Right hindlimb (tissue), 1 donor: Measurements from ENCODE around the gene KCNMB3.
"Not testable (repeated sequence)": the region's sequence is repeated elsewhere in the genome, so short reads cannot be mapped to it uniquely, and the experiment has no call there.

Experiments
- DNase-seq: peaks from one replicate; pipeline ENCODE4 v3.0.0-alpha.2; 2018

The KCNMB3 gene

DNA sequence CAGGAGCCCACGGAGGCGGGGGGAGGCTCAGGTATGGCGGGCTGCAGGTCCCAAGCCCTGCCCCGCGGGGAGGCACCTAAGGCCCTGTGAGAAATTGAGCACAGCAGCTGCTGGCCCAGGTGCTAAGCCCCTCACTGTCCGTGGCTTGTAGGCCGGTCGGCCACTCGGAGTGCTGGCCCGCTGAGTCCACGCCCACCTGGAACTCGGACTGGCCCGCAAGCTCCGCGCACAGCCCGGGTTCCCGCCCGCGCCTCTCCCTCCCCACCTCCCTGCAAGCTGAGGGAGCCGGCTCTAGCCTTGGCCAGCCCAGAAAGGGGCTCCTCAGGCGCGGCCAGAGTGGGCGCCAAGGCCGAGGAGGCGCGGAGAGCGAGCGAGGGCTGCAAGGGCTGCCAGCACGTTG lies 12.2 kb upstream of the KCNMB3 start:
- DNase-seq, result no peak

DNA sequence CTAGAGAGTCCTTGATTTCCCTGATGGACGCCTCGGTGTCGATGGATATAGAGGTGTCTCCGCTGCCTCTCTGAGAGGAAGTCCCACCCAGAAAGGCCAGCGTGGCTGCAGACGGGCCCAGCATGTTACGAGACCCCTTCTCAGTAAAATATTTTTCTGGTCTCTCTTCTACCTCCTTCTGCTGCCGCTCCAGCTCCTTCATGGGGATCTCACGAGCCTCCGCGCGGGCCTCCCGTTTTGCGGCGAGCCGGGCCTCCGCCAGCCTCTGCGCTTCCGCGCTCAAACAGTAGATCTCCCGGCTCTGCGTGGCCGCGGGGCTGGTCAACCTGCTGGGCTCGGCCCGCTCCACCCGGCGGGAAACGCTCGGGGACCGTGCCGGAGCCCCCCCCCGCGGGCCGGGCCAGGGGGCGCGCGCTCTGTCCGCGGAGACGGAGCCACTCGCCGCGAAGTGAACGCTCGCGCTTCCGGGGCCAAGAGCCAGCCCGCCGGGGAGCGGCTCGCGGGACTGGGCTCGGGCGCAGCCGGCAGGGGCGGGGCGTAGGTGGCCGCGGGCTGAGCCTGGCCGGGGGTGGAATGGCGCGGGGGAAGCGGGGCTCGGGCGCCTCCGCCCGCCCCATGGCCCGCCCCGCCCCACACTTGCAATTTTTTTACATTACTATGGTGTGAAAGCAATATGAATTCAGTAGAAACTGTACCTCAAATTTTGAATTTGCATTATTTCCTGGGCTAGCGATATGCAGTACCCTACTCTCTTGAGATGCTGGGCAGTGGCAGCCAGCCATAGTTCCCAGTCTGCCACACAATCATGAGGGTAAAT lies 10.2 kb upstream of the KCNMB3 start:
- peak; percentile 80 for DNase-seq

DNA sequence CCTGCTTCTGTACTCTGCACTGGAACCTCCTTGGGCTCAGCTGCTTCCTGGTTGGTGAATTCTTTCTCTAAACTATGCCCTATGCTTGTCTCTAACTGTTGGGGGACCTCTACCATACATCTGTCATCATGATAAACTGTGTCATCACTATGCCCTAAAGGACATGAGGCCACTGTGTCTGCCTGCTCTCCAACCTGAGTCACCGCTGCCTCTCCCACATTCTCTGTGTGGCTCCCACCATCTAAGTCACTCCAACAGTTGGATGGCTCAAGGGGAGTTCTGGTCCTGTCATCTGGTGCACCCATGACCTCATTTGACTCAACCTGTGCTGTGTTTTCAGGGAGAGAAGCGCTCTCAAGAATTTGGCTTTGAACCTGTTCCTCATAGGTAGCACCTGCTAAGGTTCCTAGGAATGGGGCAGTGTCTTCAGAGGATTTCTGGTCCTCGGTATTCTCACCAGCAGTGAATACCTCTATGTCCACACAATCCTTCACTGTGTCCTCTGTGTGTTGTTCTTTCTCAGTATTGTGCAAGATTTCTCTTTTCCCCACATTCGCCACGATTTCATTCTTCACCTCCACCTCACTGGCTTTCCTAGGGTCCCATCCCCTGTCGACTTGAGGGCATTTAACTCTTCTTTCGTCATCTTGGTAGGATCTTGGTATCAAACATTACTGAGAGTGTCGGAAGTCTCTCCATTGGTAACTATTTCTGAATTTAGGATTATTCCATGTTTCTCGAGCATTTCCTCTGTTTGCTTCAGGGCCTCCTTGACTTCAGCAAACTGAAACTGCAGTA lies 9.2 kb upstream of the KCNMB3 start:
- DNase-seq, result not testable (repeated sequence)

DNA sequence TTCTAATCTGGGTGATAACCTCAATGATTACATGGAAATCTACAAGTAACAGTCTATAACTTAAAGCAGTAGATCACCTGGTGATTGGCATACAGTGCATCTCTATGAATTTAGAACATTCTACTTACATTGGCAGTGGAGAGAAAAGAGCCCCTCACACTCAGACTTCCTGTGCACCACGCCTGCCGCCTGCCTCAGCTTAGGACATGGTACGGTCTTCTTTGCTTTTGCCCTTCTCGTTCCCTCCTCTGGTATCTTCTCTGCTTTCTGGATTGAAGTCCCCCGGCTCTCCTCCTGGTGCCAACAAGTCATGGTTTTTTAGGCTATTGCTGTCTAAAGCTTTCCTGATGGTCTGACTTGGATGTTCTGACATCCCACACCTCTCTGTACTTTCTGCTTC lies 7.9 kb upstream of the KCNMB3 start:
- DNase-seq, result no peak

DNA sequence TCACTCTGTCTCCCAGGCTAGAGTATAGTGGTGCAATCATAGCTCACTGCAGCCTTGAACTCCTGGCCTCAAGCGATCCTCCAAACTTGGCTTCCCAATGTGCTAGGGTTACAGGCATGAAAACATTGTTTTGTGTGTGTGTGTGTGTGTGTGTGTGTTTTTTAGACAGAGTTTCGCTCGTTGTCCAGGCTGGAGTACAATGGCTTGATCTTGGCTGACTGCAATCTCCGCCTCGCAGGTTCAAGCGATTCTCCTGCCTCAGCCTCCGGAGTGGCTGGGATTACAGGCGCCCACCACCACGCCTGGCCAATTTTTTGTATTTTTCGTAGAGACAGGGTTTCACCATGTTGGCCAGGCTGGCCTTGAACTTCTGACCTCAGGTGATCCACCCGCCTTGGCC lies 6.8 kb upstream of the KCNMB3 start:
- DNase-seq, result not testable (repeated sequence)

DNA sequence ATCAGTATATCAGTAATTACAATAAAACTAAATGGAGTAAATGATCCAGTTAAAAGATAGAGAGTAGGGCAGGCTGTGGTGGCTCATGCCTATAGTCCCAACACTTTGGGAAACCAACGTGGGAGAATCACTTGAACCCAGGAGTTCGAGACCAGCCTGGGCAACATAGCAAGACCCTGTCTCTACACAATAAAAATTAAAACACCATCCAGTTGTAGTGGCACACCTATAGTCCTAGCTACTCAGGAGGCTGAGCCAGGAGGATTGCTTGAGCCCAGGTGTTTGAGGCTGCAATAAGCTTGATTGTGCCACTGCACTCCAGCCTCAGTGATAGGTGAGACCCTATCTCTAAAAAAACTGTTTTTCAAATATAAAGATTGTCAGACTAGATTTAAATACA lies 5.9 kb upstream of the KCNMB3 start:
- DNase-seq, result no peak

DNA sequence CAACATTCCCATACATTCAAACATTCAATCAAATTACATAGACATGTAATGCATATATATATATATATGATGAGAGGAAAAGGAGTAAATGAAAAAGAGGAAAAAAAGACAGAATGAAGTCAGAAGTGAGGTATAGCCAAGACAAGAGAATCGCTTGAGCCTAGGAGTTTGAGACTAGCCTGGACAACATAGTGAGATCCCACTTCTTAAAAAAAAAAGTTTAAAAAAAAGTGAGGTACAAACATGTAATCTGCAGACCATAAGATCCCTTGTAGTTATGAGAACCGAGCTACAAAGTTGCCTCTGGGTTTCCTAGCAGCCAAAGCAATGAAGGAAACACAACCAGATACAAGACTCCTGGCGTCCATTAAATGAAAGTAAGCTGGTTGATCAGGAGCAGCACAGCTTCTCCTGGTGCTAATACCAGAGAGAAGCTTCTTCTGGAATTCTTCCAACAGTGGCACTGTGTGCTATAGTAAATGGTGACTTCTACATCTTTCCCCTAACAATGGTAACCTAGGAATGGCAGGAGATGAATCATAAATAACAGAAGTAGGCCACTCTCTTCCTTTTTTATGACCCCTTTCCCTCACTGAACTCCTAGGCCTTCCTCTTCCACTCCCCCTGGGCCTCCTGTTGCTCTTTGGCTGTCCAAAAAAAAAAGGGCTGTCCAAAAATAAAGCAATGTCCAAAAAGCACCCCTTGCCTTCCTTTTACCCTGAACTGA lies 3.5 kb downstream of the KCNMB3 start:
- no peak for DNase-seq

DNA sequence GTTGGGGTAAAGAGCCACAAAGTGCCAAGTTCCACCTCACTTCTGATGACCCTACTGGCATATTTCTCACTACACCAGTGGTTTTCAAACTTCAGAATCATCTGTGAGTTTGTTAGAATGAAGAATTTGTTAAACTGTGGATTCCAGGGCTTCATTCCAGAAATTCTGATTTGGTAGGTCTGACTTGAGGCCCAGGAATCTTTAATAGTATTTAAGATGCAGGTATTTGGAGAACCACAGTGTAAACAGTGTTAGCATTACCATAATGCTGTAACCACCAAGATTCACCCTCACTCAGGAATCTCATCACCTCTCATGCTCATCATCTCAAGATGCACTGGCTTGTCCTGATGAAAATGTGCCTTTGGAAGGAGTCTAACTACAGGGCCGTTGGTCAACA lies 6.0 kb downstream of the KCNMB3 start:
- no peak for DNase-seq

DNA sequence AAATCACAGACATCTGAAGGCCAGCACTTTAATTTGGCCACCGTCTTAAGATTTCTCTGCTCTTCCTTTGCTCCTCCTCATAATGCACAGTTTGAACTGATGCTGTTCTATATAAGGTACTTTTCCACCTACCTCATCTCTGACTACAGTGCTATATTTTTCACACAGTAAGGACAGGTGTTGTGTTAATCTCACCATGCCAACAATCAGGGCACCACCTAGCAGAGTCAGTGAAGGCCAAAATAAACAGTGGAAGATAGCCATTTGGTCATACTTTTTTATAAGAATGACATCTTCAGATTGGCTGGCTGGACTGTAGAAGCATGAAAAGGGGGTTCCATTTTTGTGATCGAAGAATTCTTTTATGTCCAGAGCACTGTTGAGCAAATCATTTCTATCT lies 8.1 kb downstream of the KCNMB3 start:
- DNase-seq, result not testable (repeated sequence)

DNA sequence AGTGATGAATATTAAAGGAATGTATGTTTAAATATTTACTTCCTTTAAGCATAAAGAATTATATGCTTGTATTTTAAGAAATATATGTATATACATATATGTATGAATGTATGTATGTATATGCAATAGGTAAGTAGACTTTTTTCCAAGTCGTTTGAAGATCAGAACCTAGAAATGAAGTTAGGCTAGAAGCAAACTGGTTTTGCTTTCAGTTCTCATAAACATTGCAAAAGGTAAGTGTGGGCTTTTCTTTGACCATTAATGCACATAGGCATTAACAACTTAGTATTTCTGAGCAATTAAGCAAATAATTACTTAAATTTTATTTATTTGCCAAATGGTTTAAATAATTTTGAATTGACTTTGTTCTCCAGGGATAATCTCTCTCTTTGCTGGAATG lies 10.6 kb downstream of the KCNMB3 start:
- DNase-seq, result not testable (repeated sequence)

DNA sequence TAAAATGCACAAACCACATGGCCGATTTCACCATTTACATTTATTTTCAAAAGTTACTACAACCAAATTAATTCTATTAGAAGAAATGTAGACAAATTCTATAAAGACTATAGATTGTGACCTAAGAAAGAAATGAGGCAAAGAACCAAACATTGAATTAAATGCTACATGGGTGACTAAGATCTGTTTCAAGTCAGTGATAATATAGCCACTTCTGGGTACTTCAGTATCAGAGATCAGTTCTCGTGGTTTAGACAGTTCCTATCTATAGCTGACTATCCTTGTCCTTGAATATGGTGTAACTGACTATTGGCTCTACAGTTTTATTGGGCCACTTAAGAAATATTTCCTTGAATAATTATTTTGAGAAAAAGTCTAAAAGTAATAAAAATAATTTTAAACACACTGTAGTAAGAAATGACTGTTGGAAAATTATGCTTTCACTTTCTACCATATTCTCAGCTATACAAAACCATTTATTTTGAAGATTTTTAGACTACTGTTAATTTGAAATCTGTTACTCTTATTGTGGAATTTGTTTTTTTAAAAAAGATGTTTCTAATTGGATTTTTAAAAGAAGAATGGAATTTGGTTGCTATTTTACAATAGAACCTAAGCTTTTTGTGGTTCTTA lies 14.1 kb downstream of the KCNMB3 start:
- no peak for DNase-seq

DNA sequence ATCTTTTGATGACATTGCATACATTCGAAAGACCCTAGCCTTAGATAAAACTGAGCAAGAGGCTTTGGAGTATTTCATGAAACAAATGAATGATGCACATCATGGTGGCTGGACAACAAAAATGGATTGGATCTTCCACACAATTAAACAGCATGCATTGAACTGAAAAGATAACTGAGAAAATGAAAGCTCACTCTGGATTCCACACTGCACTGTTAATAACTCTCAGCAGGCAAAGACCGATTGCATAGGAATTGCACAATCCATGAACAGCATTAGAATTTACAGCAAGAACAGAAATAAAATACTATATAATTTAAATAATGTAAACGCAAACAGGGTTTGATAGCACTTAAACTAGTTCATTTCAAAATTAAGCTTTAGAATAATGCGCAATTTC lies 16.7 kb downstream of the KCNMB3 start:
- no peak for DNase-seq

DNA sequence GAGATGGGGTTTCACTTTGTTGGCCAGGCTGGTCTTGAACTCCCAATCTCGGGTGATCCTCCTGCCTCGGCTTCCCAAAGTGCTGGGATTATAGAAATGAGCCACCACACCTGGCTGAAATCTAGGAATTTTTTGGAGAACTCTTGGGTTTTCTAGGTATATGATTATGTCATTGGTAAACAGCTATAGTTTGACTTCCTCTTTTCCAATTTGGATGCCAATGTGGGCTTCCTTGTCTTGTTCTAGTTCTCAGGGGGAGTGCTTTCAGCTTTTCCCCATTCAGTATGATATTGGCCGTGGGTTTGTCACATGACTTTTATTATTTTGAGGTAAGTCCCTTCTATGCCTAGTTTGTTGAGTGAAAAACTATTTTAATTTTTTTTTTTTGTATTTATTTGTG lies 17.9 kb downstream of the KCNMB3 start:
- DNase-seq, result no peak

DNA sequence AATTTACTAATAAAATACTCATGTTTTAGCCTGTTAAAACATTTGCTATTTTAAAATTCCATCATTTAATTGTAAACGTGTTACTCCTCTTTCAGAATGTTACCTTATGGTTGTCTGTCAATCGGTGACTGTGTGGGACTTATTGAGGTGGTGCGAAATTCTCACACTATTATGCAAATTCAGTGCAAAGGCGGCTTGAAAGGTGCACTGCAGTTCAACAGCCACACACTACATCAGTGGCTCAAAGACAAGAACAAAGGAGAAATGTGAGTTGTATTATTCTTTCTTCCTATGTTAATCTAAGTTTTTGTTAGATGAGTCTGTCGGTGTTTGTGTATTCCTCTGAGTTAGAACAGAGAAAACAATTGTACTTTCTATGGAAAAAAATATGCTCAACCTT lies 21.7 kb downstream of the KCNMB3 start:
- no peak for DNase-seq

DNA sequence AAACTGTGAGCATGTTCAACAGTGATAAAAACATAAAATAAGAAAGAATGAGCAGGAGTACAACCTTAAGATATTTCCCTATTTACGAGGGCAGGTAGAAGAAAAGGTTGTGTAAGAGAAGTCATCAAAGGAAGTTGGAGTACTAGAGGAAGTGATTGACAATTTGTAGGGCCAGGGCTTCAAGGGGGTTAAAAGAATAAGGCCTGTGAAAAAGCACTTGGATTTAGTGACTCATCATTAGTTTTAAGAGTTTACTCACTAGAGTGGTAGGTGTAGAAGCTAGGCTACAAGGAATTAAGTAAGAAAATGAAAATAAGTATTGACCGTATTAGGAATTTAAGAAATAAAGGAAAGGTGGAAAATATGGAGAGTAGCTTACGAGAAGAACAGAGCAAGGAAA lies 23.6 kb downstream of the KCNMB3 start:
- no peak for DNase-seq

DNA sequence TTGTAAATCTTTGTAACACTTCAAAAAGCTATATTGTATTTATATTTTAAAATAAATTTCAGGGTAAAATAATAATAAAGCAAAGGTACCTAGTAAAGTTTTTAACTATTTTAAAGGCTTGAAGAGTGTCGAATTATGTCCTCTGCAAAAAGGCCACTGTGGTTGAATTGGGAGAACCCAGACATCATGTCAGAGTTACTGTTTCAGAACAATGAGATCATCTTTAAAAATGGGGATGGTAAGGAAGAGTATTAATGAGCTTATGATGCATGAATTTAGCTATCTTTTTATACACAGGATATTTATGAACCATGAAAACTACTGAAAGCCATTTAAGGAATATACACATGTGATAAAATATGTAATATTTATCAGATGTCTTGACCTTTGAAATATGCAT lies 26.3 kb downstream of the KCNMB3 start:
- no peak for DNase-seq

DNA sequence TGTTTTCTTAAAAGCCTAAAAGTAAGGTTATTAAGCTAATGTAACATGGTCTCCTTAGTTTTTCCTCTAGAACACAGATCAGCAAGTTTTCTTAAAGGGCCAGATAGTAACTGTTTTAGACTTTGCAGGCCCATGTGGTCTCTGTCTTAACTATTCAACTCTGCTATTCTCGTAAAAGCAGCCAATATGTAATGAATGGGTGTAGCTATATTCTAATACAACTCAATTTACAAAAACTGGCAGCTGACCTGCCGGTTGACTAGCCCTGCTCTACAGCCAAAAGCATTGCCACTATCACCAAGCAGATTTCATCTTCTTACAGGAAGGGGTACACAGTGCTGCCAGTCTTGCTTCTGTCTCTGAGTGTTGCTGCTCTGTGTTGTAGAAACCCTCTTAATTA lies 27.4 kb downstream of the KCNMB3 start:
- no peak for DNase-seq

DNA sequence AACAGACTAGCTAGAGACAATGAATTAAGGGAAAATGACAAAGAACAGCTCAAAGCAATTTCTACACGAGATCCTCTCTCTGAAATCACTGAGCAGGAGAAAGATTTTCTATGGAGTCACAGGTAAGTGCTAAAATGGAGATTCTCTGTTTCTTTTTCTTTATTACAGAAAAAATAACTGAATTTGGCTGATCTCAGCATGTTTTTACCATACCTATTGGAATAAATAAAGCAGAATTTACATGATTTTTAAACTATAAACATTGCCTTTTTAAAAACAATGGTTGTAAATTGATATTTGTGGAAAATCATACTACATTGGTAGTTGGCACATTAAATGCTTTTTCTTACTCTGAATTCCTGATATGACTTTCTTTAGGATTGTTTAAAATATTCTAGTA lies 32.7 kb downstream of the KCNMB3 start:
- not testable (repeated sequence) for DNase-seq

DNA sequence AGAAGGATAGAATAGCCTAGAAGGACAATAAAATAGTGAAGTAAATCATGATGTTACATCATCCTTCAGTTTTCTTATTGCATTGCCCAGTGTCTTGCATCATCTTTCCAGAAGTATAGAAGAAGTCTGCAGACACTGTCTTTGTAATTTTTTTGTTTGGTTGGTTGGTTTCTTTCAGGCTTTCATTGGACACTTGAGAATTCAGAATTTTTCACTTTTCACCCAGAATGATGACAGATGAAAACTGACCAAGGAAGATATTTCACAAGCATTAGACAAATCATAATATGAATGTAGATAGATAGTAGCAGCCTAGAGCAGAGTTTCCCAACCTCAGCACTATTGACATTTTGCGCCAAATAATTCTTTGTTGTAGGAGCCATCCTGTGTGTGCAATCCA lies 35.4 kb downstream of the KCNMB3 start:
- not testable (repeated sequence) for DNase-seq

DNA sequence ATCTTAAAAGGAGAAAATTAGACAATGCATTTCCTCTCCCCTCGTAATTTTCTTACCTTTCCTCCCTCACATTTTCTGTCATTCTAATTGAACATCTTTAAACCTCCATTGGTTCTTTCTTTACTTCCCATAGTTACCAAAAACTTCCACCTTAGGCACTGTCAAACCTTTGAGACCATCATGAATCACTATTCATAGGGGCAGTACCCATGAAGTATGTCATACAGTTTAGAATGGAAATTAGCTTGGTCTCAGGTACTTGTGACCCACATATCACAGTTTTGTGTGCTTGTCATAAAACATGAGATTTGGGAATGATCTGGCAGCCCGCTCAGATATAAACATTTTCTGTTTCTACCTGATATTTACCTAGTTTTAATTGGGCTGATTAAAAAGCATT lies 50.1 kb downstream of the KCNMB3 start:
- no peak for DNase-seq

DNA sequence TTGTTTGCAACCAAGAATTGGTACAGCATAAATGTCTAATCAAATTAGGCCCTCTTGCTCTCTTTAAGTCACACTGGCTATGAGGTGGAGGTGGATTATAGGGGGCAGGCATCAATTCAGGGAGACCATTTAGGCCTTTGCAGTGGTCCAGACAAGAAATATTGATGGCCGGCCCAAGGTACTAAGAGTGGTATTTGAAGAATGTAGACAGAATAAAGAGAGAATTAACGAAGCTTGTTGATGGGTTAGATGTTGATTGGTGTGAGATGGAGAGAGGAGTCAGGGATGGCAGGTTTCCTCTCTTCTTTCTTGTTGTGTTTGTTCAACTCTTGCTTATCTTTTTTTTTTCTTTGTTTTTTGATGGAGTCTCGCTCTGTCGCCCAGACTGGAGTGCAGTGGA lies 54.2 kb downstream of the KCNMB3 start:
- DNase-seq, result no peak

DNA sequence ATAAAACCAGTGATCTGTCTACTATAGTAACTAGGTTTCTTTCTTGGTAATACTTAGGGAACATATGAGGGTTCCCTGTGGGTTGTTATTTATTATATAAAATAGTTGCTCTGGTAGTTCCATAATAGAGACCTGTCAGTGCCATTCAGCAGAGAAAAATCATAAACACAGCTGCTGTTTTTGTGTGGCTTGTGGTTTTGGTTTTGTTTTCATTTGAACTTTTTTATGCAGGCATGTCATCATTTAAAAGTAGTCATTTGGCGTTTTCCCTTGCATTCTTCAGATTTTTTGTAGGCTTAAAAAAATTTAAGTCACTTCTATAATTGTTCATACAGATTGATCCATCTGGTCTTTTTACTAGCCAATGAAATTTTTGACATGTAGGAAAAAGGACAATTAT lies 54.8 kb downstream of the KCNMB3 start:
- no peak for DNase-seq

DNA sequence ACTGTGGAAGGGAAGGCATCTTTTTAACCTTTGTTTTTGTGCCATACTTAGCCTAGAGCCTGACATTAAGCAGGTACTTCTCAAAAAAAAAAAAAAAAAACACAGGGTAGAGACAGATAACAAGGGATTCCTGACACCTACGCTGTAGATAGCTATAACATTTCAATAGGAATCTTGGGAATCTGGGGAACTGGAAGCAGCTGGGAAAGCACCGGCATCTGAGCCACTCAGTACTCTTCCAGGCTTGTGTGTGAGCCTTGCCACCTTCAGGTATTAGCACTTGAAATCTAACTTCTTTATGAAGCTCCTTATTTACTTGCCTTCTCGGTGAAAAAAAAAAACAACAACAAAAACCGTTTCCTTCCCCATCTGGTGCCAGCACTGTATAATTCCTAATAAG lies 56.0 kb downstream of the KCNMB3 start:
- DNase-seq, result no peak
